Amniotic stem cell (primary cell): ENCODE results near the gene PEMT.
A peak's percentile ranks its signal among the peaks of the same experiment; 100 is the strongest.
"Not testable (repeated sequence)": the region's sequence is repeated elsewhere in the genome, so short reads cannot be mapped to it uniquely, and the experiment has no call there.

Experiments
- DNase-seq: peaks from one replicate; lab custom pipeline; 2025; lab: John Stamatoyannopoulos, UW

PEMT gene

GRCh38 chr17:17591355-17592298, at the start of gene PEMT:
Gene PEMT, minus strand, starts transcription at chr17:17591708. Its CDS starts 82 bp downstream, at chr17:17591626.
- peak; percentile 97 for DNase-seq

GRCh38 chr17:17639661-17640270, 48.3 kb upstream of the PEMT start:
- DNase-seq, result not testable (repeated sequence)

- no peak for DNase-seq
Observed at GRCh38 chr17:17638467-17638866, 47.0 kb upstream of the PEMT start.

GRCh38 chr17:17636272-17636885, 44.9 kb upstream of the PEMT start:
- no peak for DNase-seq

GRCh38 chr17:17635537-17636271, 44.2 kb upstream of the PEMT start:
- DNase-seq, result not testable (repeated sequence)

GRCh38 chr17:17635126-17635525, 43.6 kb upstream of the PEMT start:
- no peak for DNase-seq

- DNase-seq, result no peak
Observed at GRCh38 chr17:17633310-17633709, 41.8 kb upstream of the PEMT start.

- DNase-seq, result not testable (repeated sequence)
Observed at GRCh38 chr17:17632690-17633089, 41.2 kb upstream of the PEMT start.

- no peak for DNase-seq
Observed at GRCh38 chr17:17628388-17629008, 37.0 kb upstream of the PEMT start.

GRCh38 chr17:17626840-17627239, 35.3 kb upstream of the PEMT start:
- no peak for DNase-seq

GRCh38 chr17:17626151-17626805, 34.8 kb upstream of the PEMT start:
- DNase-seq, result no peak

- DNase-seq, result no peak
Observed at GRCh38 chr17:17624741-17625140, 33.2 kb upstream of the PEMT start.

- DNase-seq, result no peak
Observed at GRCh38 chr17:17623904-17624303, 32.4 kb upstream of the PEMT start.

- no peak for DNase-seq
Observed at GRCh38 chr17:17621254-17621653, 29.7 kb upstream of the PEMT start.

GRCh38 chr17:17613708-17614114, 22.2 kb upstream of the PEMT start:
- peak; percentile 6 for DNase-seq

- DNase-seq, result no peak
Observed at GRCh38 chr17:17612085-17613022, 20.8 kb upstream of the PEMT start.

GRCh38 chr17:17609121-17609520, 17.6 kb upstream of the PEMT start:
- DNase-seq, result no peak

GRCh38 chr17:17606416-17607000, 15.0 kb upstream of the PEMT start:
- no peak for DNase-seq

GRCh38 chr17:17605729-17606088, 14.2 kb upstream of the PEMT start:
- peak; percentile 31 for DNase-seq
